Fibroblast of peridontal ligament (primary cell): ENCODE results near the gene PTPRD.
A peak's percentile ranks its signal among the peaks of the same experiment; 100 is the strongest.
"Not testable (repeated sequence)": the region's sequence is repeated elsewhere in the genome, so short reads cannot be mapped to it uniquely, and the experiment has no call there.

ENCODE experiments used
- DNase-seq: peaks from one replicate; pipeline ENCODE4 v3.0.0-alpha.2; 2010; ENCODE audit errors: extremely low read depth

PTPRD gene

GRCh38 chr9:8724284-8725018 is 1888.4 kb downstream of the PTPRD start:
- no peak for DNase-seq

- no peak for DNase-seq
Observed at GRCh38 chr9:8723195-8723594, 1889.6 kb downstream of the PTPRD start.

GRCh38 chr9:8719833-8720486 is 1892.8 kb downstream of the PTPRD start:
- DNase-seq: no peak

GRCh38 chr9:8718121-8718725 is 1894.6 kb downstream of the PTPRD start:
- DNase-seq: peak; percentile 90

- DNase-seq: no peak
Observed at GRCh38 chr9:8717146-8717545, 1895.7 kb downstream of the PTPRD start.

GRCh38 chr9:8715788-8716187 is 1897.0 kb downstream of the PTPRD start:
- no peak for DNase-seq

- no peak for DNase-seq
Observed at GRCh38 chr9:8713811-8714165, 1899.0 kb downstream of the PTPRD start.

- DNase-seq: no peak
Observed at GRCh38 chr9:8713149-8713810, 1899.5 kb downstream of the PTPRD start.

GRCh38 chr9:8709731-8710130 is 1903.1 kb downstream of the PTPRD start:
- no peak for DNase-seq

- no peak for DNase-seq
Observed at GRCh38 chr9:8708728-8709127, 1904.1 kb downstream of the PTPRD start.

GRCh38 chr9:8706998-8707397 is 1905.8 kb downstream of the PTPRD start:
- no peak for DNase-seq

- no peak for DNase-seq
Observed at GRCh38 chr9:8706531-8706930, 1906.3 kb downstream of the PTPRD start.

- no peak for DNase-seq
Observed at GRCh38 chr9:8705861-8706260, 1906.9 kb downstream of the PTPRD start.

- DNase-seq: no peak
Observed at GRCh38 chr9:8703904-8704303, 1908.9 kb downstream of the PTPRD start.

- DNase-seq: no peak
Observed at GRCh38 chr9:8701904-8702303, 1910.9 kb downstream of the PTPRD start.

- not testable (repeated sequence) for DNase-seq
Observed at GRCh38 chr9:8697565-8697964, 1915.2 kb downstream of the PTPRD start.

GRCh38 chr9:8696516-8696915 is 1916.3 kb downstream of the PTPRD start:
- no peak for DNase-seq

GRCh38 chr9:8694983-8695588 is 1917.7 kb downstream of the PTPRD start:
- no peak for DNase-seq

- DNase-seq: no peak
Observed at GRCh38 chr9:8693464-8693863, 1919.3 kb downstream of the PTPRD start.

- DNase-seq: peak; percentile 12
Observed at GRCh38 chr9:8686516-8686915, 1926.3 kb downstream of the PTPRD start.

GRCh38 chr9:8685825-8686224 is 1927.0 kb downstream of the PTPRD start:
- no peak for DNase-seq
